Vagina (tissue), 2 donors: ENCODE measurements around the gene TATDN2.
A peak's percentile ranks its signal among the peaks of the same experiment; 100 is the strongest.

ENCODE experiments used
- POLR2A ChIP-seq, 2 donors: fragments of 450-650 bp; IDR thresholded peaks; one replicate each; pipeline ENCODE4 v1.6.1; 2017; ENCODE audit warnings: antibody characterized with exemption in 2 of 2, mild to moderate bottlenecking in 2 of 2, moderate library complexity in 2 of 2
- POLR2AphosphoS5 ChIP-seq, 2 donors: sonication (generic); formaldehyde crosslinking; IDR thresholded peaks; one replicate each; pipeline ENCODE4 v1.9.0; 2017; ENCODE audit warnings: antibody characterized with exemption in 2 of 2, mild to moderate bottlenecking in 2 of 2, low read depth in 1 of 2; ENCODE audit not compliant: insufficient read depth in 1 of 2
- TF ChIP-seq, protein P1 (sequence below), 3 experiments: fragments of 450-650 bp in 2 of 3; fragments of 200-600 bp in 1 of 3; sonication (generic) in 1 of 3; IDR thresholded peaks; one replicate each; pipeline ENCODE4 v1.5.1; 2017 to 2019; ENCODE audit warnings: antibody characterized with exemption in 3 of 3, mild to moderate bottlenecking in 2 of 3, moderate library complexity in 2 of 3

DNA sequence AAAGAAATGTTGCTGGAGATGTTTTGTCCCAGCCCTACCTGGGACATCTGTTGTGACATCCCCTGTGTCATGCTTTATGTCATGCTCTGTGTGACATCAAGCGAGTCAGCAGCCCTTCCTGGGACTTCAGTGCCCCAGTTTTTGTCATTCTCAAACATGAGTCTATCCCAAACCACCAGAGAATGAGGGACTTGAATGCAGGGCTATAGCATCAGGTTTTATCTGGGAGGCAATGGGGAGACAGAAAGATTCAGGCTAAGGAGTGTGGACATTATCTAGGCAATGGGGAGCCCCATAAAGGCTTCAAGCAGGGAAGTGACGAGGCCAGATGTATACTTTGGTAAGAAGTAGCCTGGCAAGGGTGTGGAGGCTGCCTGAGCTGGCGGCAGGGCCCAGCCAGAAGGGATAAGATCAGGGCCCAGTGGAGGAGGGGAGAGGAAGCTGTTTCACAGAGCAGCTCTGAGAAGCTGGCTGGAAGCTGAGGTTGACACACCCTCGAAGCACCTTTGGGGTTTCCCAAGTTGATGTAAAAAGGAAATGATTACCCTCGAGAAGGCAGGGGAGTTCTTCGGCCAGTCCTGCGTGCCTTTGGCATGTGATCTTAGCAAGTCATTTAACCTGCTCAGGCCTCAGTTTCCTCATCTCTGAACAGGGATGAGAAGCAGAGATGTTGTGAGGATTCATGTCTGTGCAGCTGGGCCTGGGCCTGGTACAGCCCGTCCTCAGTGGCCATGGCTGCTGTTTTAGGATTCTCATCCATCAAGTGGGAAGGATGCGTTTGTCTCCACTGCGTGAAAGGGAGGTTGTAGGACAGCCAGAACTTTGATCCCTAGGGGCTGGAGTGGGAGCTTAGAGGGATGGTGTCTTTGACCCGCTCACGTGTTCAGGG, 49.3 kb upstream of the TATDN2 start:
- TF ChIP-seq, protein P1, sequence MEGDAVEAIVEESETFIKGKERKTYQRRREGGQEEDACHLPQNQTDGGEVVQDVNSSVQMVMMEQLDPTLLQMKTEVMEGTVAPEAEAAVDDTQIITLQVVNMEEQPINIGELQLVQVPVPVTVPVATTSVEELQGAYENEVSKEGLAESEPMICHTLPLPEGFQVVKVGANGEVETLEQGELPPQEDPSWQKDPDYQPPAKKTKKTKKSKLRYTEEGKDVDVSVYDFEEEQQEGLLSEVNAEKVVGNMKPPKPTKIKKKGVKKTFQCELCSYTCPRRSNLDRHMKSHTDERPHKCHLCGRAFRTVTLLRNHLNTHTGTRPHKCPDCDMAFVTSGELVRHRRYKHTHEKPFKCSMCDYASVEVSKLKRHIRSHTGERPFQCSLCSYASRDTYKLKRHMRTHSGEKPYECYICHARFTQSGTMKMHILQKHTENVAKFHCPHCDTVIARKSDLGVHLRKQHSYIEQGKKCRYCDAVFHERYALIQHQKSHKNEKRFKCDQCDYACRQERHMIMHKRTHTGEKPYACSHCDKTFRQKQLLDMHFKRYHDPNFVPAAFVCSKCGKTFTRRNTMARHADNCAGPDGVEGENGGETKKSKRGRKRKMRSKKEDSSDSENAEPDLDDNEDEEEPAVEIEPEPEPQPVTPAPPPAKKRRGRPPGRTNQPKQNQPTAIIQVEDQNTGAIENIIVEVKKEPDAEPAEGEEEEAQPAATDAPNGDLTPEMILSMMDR (IDR thresholded peaks at IDR 0.05) = no peak
- peak in 1 of 2 donors; percentile 64 for TF ChIP-seq POLR2AphosphoS5 (IDR thresholded peaks at IDR 0.05; ENCODE audit: insufficient read depth in 1 of 2, low read depth in 1 of 2)
- TF ChIP-seq POLR2A (IDR thresholded peaks at IDR 0.05) = no peak
